NCI-H2107 treated with DMSO at 0.1 percent for 48 hours (cell line): ENCODE measurements around the gene GALE.
"Not testable (repeated sequence)": the region's sequence is repeated elsewhere in the genome, so short reads cannot be mapped to it uniquely, and the experiment has no call there.

Experiments used
- DNase-seq: peaks from one replicate; lab custom pipeline; 2025; ENCODE audit not compliant: unreplicated experiment; lab: John Stamatoyannopoulos, UW

The GALE gene

DNA sequence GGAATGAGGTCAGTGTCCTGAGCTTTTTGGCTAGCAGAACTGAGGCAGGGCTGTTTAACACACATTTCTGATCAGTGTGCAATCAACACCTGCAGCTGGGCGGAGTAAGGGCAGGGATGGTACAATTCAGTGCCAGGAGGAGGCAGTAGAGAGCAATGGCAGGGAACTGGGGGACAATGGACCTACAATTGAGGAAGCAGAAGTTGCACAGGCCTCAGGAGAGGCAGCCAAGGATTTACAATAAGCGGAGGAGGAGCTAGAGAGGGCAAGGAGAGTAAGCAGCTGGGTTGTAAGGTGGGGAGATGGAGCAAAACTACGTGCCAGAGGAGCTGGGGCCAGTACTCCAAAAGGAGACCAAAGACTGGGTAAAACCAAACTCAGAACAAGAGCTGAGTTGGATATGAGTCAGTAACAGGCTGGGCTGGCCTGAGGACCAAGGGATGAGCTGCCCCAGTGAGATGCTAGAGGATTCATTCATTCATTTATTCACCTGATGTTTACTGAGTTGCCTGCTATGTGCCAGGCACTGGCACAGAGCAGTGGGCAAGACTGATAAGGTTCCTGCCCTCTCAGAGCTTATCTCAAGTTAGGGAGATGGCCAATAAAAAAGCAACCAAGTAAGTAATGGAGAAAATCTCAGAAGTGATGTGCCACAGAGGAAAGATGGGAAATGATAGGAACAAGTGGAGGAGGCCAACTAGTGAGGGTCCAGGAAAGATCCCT, 10.4 kb upstream of the GALE start:
- DNase-seq: no peak

GRCh38 chr1:23809751-23810171, 9.2 kb upstream of the GALE start:
- DNase-seq: peak; percentile 72

GRCh38 chr1:23807453-23807852, 6.9 kb upstream of the GALE start:
- no peak for DNase-seq

GRCh38 chr1:23806280-23806679, 5.7 kb upstream of the GALE start:
- no peak for DNase-seq

DNA sequence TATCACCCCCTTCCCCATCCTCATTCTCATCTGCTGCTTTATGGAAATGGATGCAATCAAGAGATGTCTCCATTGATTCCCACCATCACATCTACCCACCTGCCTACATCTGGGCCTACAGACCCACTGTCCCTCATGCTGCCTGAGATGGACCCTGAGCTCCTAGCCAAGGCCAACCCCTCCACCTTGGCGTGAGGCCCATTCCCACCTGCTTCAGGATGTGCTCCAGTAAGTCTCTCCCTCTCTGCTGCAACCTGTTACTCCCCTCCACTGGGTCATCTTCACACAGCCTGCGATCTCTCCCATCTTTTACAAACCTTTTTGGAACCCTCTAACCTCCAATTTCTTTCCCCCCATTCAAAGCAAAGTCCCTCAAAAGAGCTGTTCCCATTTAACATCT, 4.5 kb upstream of the GALE start:
- no peak for DNase-seq

- no peak for DNase-seq
Measured at GRCh38 chr1:23804183-23804835, 3.8 kb upstream of the GALE start.

- no peak for DNase-seq
Measured at GRCh38 chr1:23803674-23804073, 3.1 kb upstream of the GALE start.

- DNase-seq: not testable (repeated sequence)
Measured at GRCh38 chr1:23802809-23803342, 2.3 kb upstream of the GALE start.

GRCh38 chr1:23801876-23802275, 1.3 kb upstream of the GALE start:
- no peak for DNase-seq

DNA sequence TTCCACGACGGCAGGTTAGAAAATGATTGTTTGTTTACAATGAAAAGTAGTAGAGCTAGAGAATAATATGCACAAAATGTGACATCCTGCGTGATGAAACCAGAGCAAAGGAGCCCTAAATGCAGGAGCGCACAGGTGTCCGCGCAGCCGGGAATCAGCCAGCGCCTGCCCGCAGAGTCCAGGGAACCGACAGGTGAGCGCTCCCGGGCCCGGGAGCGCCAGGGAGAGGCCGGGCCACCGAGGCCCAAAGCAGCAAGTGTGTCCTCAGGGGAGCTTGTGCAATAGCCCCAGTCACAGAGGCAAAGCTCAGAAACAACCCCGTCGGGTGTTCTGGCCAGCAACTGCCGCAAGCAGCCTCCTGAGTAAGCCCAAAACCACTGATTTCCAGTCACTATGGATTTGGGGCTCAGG, 789 bp upstream of the GALE start:
- no peak for DNase-seq

GRCh38 chr1:23799570-23800399, 769 bp downstream of the GALE start:
- no peak for DNase-seq

DNA sequence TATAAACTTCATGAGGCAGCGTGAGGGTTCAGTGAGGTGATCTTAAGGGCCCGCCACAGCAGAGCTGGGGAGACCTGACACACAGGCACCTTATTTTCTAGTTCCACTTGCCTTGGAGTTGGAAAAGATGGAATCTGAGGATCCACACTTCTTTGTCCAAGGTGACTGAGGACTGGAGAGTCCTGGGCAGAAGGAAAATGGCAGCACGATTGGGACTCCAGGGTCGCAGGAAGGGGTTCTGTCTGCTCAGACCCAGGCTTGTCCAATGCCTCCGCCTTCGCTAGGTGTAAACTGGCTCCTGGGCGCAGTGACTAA, 1.3 kb downstream of the GALE start:
- no peak for DNase-seq

- no peak for DNase-seq
Measured at GRCh38 chr1:23798662-23799142, 1.9 kb downstream of the GALE start.

DNA sequence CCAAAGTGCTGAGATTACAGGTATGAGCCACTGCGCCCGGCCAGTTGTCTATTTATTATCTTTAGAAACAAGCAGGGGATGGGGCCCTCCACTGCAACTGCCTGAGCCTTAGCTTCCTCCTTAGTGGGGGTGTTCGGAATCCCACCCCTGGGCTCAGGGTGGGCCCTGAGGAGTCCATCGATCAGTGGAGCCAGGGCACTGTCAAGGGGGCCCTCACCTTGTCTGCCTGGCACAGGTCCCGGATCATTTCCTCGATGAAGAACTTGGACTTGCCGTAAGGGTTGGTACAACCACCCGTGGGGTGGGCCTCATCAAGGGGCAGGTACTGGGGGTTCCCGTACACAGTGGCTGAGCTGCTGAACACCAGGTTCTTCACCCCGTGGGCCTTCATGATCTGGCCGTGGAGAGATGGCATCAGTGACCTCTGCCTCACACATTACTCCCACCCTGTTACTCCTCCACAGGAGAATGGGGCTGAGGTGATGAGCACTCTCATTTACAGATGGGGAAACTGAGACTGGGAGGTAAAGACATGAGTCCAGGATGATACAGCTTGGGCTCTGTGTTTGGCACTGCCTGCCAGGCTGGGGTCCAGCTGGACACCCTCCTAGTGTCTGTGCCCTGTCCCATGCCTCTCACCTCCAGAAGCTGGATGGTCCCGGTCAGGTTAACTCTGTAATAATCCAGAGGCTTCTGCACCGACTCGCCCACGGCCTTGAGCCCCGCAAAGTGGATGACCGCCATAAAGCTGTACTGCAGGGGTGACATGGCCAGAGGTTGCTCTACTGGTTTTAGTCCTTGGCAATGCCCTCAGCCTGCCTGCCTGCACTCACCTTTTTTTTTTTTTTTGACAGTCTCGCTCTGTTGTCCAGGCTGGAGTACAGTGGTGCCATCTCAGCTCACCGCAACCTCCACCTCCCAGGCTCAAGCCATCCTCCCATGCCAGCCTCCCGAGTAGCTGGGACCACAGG, 2.8 kb downstream of the GALE start:
- no peak for DNase-seq

DNA sequence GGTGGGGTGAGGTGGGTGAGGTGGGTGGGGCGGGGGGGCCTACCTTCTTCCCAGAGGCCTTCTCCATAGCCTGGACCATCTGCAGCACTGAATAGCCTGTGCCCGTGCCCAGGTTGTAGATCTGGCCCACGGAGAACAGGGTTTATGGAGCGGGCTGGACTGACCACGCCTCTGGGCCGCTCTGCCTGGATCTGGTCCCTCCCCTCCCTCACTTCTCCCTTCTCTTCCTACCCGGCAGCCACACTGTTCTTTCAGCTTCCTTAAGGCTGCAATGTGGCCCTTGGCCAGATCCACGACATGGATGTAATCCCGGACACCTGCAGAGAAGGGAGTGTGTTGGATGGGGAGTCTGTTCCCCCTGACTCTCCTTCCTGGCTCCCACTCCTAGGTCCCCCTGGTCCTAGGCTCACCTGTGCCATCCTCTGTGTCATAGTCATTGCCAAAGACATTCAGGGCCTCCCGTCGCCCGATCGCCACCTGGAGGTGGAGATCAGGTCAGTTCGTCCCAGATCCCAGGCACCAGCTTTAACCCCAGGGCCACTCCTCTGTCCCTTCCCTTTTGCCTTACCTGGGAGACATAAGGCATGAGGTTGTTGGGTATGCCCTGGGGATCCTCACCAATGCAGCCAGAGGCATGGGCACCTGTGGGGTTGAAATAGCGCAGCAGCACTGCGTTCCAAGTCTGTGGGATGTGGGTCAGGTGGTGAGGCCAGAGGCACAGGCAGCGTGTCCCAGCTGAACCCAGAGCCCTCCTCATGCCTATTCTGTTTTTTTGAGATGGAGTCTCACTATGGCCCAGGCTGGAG, 3.9 kb downstream of the GALE start:
- DNase-seq: no peak

- no peak for DNase-seq
Measured at GRCh38 chr1:23795676-23796465, 4.7 kb downstream of the GALE start.

GRCh38 chr1:23794732-23795182, 5.8 kb downstream of the GALE start:
- not testable (repeated sequence) for DNase-seq

GRCh38 chr1:23793861-23794731, 6.5 kb downstream of the GALE start:
- no peak for DNase-seq
